ENCODE measurements around the gene ARHGAP12.

Gene ARHGAP12

DNA sequence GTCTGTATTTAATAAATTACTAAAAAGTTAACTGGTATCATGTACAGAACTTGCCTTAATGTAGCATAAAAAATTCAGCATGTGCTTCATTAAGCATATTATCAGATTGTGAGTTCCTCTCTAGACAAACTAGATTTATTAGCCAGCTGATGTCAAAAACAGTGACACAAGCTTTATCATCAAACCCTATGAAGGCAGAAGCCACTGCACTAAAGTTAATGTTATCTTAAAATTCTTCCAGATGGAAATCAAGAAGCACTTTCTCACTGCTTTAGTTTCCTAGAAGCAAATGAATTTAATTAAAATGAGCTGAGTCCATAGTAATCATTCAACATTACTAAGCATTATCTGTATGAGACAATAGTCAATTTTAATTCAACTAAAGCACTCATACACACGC lies 96.4 kb downstream of the ARHGAP12 start:
- DNase-seq (no peak), ATAC-seq (ENCODE audit: insufficient read depth, low read depth) (no peak)
- Histone ChIP-seq H3K4me3 (ENCODE audit: low read depth in 1 of 2, low read length in 2 of 2) (no peak overlapping the region), H3K79me2 (ENCODE audit: insufficient read depth, low read length) (no peaks in the 10 kb centered on the region), H3K4me2 (ENCODE audit: insufficient read depth, low read length) (no peak overlapping the region), H3K4me1 (ENCODE audit: insufficient read depth, low read length) (no peaks in the 10 kb centered on the region), H4K20me1 (ENCODE audit: insufficient read depth, low read length) (no peaks in the 10 kb centered on the region), H2AFZ (ENCODE audit: low read depth, low read length) (no peak overlapping the region), H3K27ac (ENCODE audit: low read length) (no peak overlapping the region), H3K9me3 (ENCODE audit: insufficient read depth, low read length, severe bottlenecking) (no peaks in the 10 kb centered on the region), H3K27me3 (ENCODE audit: insufficient read depth, low read length, poor library complexity) (no peaks in the 10 kb centered on the region), H3K36me3 (ENCODE audit: insufficient read depth, low read length) (peaks cover 3% of the 10 kb centered on the region; the same call in 1 of the 2 replicates), H3K9ac (ENCODE audit: low read depth, low read length) (no peak overlapping the region)
- TF ChIP-seq, protein P1, sequence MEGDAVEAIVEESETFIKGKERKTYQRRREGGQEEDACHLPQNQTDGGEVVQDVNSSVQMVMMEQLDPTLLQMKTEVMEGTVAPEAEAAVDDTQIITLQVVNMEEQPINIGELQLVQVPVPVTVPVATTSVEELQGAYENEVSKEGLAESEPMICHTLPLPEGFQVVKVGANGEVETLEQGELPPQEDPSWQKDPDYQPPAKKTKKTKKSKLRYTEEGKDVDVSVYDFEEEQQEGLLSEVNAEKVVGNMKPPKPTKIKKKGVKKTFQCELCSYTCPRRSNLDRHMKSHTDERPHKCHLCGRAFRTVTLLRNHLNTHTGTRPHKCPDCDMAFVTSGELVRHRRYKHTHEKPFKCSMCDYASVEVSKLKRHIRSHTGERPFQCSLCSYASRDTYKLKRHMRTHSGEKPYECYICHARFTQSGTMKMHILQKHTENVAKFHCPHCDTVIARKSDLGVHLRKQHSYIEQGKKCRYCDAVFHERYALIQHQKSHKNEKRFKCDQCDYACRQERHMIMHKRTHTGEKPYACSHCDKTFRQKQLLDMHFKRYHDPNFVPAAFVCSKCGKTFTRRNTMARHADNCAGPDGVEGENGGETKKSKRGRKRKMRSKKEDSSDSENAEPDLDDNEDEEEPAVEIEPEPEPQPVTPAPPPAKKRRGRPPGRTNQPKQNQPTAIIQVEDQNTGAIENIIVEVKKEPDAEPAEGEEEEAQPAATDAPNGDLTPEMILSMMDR (IDR thresholded peaks at IDR 0.05; ENCODE audit: borderline replicate concordance, extremely low read depth, low read length, poor library complexity, severe bottlenecking): no peak
- TF ChIP-seq EZH2 (IDR thresholded peaks at IDR 0.05; ENCODE audit: borderline replicate concordance, low read depth, low read length, severe bottlenecking): no peak

DNA sequence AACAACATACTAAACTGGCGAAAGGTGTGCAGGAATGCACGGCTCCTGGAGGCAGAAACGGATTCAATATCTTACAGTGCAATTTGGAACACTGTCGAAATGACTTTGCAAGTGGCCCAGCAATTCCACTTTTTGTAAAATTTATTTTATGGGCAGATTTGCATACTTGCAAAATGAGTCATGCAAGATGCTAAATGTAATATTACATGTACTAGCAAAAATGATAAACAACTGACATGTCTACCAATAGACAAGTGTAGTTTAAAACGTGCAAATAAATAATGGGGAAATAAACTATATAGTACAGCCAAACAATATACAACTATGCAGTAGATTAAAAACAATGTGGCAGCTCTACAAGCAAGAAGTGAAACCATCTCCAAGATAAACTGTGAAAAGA lies 97.7 kb downstream of the ARHGAP12 start:
- Histone ChIP-seq H3K79me2 (ENCODE audit: insufficient read depth, low read length) (no peaks in the 10 kb centered on the region), H3K36me3 (ENCODE audit: insufficient read depth, low read length) (no peaks in the 10 kb centered on the region; the same call in 1 of the 2 replicates), H3K9ac (ENCODE audit: low read depth, low read length) (no peak overlapping the region), H2AFZ (ENCODE audit: low read depth, low read length) (no peak overlapping the region), H3K4me2 (ENCODE audit: insufficient read depth, low read length) (no peak overlapping the region), H3K27ac (ENCODE audit: low read length) (no peak overlapping the region), H3K4me3 (ENCODE audit: low read depth in 1 of 2, low read length in 2 of 2) (no peak overlapping the region), H4K20me1 (ENCODE audit: insufficient read depth, low read length) (no peaks in the 10 kb centered on the region), H3K4me1 (ENCODE audit: insufficient read depth, low read length) (no peaks in the 10 kb centered on the region), H3K27me3 (ENCODE audit: insufficient read depth, low read length, poor library complexity) (no peaks in the 10 kb centered on the region), H3K9me3 (ENCODE audit: insufficient read depth, low read length, severe bottlenecking) (no peaks in the 10 kb centered on the region)
- no peak for TF ChIP-seq EZH2 (IDR thresholded peaks at IDR 0.05; ENCODE audit: borderline replicate concordance, low read depth, low read length, severe bottlenecking)
- TF ChIP-seq, protein P1 (IDR thresholded peaks at IDR 0.05; ENCODE audit: borderline replicate concordance, extremely low read depth, low read length, poor library complexity, severe bottlenecking): no peak
- DNase-seq (no peak), ATAC-seq (ENCODE audit: insufficient read depth, low read depth) (no peak)

DNA sequence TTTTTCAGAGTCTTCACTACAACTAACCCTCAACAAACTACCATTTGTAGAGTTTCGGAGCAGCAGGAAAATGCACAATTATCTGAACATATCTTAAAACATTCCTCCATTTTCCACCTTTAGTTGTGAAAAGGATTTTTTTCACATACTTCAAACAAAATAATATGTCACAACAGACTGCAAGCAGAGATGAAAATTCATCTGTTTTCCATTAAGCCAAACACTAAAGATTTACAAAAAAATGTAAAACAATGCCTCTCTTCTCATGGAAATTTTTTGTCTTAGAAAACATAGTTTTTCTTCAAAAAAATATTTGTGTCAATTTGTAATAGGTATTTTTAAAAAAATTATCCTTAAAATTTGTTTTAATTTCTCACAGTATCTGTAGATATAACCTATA lies 98.9 kb downstream of the ARHGAP12 start:
- Histone ChIP-seq H3K27me3 (ENCODE audit: insufficient read depth, low read length, poor library complexity) (no peaks in the 10 kb centered on the region), H3K36me3 (ENCODE audit: insufficient read depth, low read length) (peaks cover 5% of the 10 kb centered on the region; the same call in 1 of the 2 replicates), H3K27ac (ENCODE audit: low read length) (no peak overlapping the region), H3K4me3 (ENCODE audit: low read depth in 1 of 2, low read length in 2 of 2) (no peak overlapping the region), H3K79me2 (ENCODE audit: insufficient read depth, low read length) (no peaks in the 10 kb centered on the region), H3K4me2 (ENCODE audit: insufficient read depth, low read length) (no peak overlapping the region), H3K9me3 (ENCODE audit: insufficient read depth, low read length, severe bottlenecking) (no peaks in the 10 kb centered on the region), H3K9ac (ENCODE audit: low read depth, low read length) (no peak overlapping the region), H4K20me1 (ENCODE audit: insufficient read depth, low read length) (no peaks in the 10 kb centered on the region), H3K4me1 (ENCODE audit: insufficient read depth, low read length) (no peaks in the 10 kb centered on the region), H2AFZ (ENCODE audit: low read depth, low read length) (no peak overlapping the region)
- DNase-seq (no peak), ATAC-seq (ENCODE audit: insufficient read depth, low read depth) (no peak)
- no peak for TF ChIP-seq EZH2 (IDR thresholded peaks at IDR 0.05; ENCODE audit: borderline replicate concordance, low read depth, low read length, severe bottlenecking)
- TF ChIP-seq, protein P1 (IDR thresholded peaks at IDR 0.05; ENCODE audit: borderline replicate concordance, extremely low read depth, low read length, poor library complexity, severe bottlenecking): no peak

- ATAC-seq (ENCODE audit: insufficient read depth, low read depth) (no peak), DNase-seq (no peak)
- TF ChIP-seq, protein P1 (IDR thresholded peaks at IDR 0.05; ENCODE audit: borderline replicate concordance, extremely low read depth, low read length, poor library complexity, severe bottlenecking): no peak
- TF ChIP-seq EZH2 (IDR thresholded peaks at IDR 0.05; ENCODE audit: borderline replicate concordance, low read depth, low read length, severe bottlenecking): no peak
- H3K9ac ChIP-seq (ENCODE audit: low read depth, low read length): no peak overlapping the region
- no peaks in the 10 kb centered on the region for H3K9me3 ChIP-seq (ENCODE audit: insufficient read depth, low read length, severe bottlenecking)
- H3K4me2 ChIP-seq (ENCODE audit: insufficient read depth, low read length): no peak overlapping the region
- H3K79me2 ChIP-seq (ENCODE audit: insufficient read depth, low read length): no peaks in the 10 kb centered on the region
- H3K36me3 ChIP-seq (ENCODE audit: insufficient read depth, low read length): 0 out of 2 replicates have a peak, but pooled peaks cover 5% of the 10 kb centered on the region
- H2AFZ ChIP-seq (ENCODE audit: low read depth, low read length): no peak overlapping the region
- H3K4me3 ChIP-seq (ENCODE audit: low read depth in 1 of 2, low read length in 2 of 2): no peak overlapping the region
- H4K20me1 ChIP-seq (ENCODE audit: insufficient read depth, low read length): no peaks in the 10 kb centered on the region
- no peaks in the 10 kb centered on the region for H3K4me1 ChIP-seq (ENCODE audit: insufficient read depth, low read length)
- no peak overlapping the region for H3K27ac ChIP-seq (ENCODE audit: low read length)
- H3K27me3 ChIP-seq (ENCODE audit: insufficient read depth, low read length, poor library complexity): no peaks in the 10 kb centered on the region
These were observed 105.3 kb downstream of the ARHGAP12 start for GRCh38 chr10:31823358-31823757.

All from DND-41 (cell line).